HEK293 (cell line): Measurements from ENCODE around the gene TTC39A.

Experiments
- CTCF ChIA-PET: fragments of 350-600 bp; formaldehyde crosslinking; extraction: SDS; loops from one replicate; lab custom pipeline; 2021; ENCODE audit warnings: antibody characterized with exemption; lab: Yijun Ruan, JAX
- POLR2A ChIA-PET: fragments of 300-600 bp; formaldehyde crosslinking; extraction: SDS; loops from one replicate; lab custom pipeline; 2020; ENCODE audit warnings: antibody characterized with exemption, inconsistent platforms; lab: Yijun Ruan, JAX
- H3K27ac ChIP-seq: fragments of 200-500 bp; sonication (Bioruptor generic); 2 replicates; pipeline ENCODE4 v1.5.1; 2014; ENCODE audit warnings: low read depth, low read length, control low read depth, inconsistent platforms; ENCODE audit errors: extremely low read depth
- H3K36me3 ChIP-seq, 2 experiments: fragments of 200-500 bp in 1 of 2; sonication (Bioruptor generic) in 1 of 2; 1 replicate in 1 of 2; 2 replicates in 1 of 2; pipeline ENCODE4 v1.5.1; 2014 to 2017; ENCODE audit warnings: inconsistent platforms in 2 of 2, low read length in 2 of 2; ENCODE audit not compliant: control insufficient read depth in 2 of 2, insufficient read depth in 1 of 2
- H3K4me1 ChIP-seq: fragments of 200-500 bp; sonication (Bioruptor generic); 2 replicates; pipeline ENCODE4 v1.5.1; 2014; ENCODE audit warnings: mild to moderate bottlenecking, low read length, inconsistent platforms; ENCODE audit not compliant: control insufficient read depth, insufficient read depth
- H3K4me3 ChIP-seq: 2 replicates; pipeline ENCODE4 v1.5.1; 2011; ENCODE audit warnings: low read depth, mild to moderate bottlenecking, control low read depth, low read length, moderate library complexity
- H3K9me3 ChIP-seq: fragments of 200-500 bp; sonication (Bioruptor generic); 2 replicates; pipeline ENCODE4 v1.5.1; 2014; ENCODE audit warnings: low read depth, low read length, inconsistent platforms; ENCODE audit not compliant: control insufficient read depth, insufficient read depth
- AEBP2 ChIP-seq: fragments of 450-650 bp; formaldehyde crosslinking; IDR thresholded peaks from 2 replicates; pipeline ENCODE4 v1.5.1; 2016; ENCODE audit warnings: missing biosample characterization, missing genetic modification characterization, borderline replicate concordance
- ZBTB17 ChIP-seq: fragments of 450-650 bp; formaldehyde crosslinking; IDR thresholded peaks from 2 replicates; pipeline ENCODE4 v1.5.1; 2016; ENCODE audit warnings: missing biosample characterization, missing genetic modification characterization
- ZBTB26 ChIP-seq: fragments of 450-650 bp; formaldehyde crosslinking; optimal IDR thresholded peaks from 2 replicates; pipeline ENCODE3; 2016; ENCODE audit warnings: missing biosample characterization, mild to moderate bottlenecking, missing genetic modification characterization
- ZIC2 ChIP-seq: fragments of 450-650 bp; formaldehyde crosslinking; IDR thresholded peaks from 2 replicates; pipeline ENCODE4 v1.5.1; 2016; ENCODE audit warnings: missing biosample characterization, missing genetic modification characterization
- ZNF121 ChIP-seq: fragments of 450-650 bp; formaldehyde crosslinking; IDR thresholded peaks from 2 replicates; pipeline ENCODE4 v1.5.1; 2016; ENCODE audit warnings: missing biosample characterization, missing genetic modification characterization
- ZNF132 ChIP-seq: fragments of 450-650 bp; formaldehyde crosslinking; IDR thresholded peaks from 2 replicates; pipeline ENCODE4 v1.5.1; 2017; ENCODE audit warnings: missing biosample characterization, missing genetic modification characterization, borderline replicate concordance
- ZNF138 ChIP-seq: fragments of 450-650 bp; formaldehyde crosslinking; IDR thresholded peaks from 2 replicates; pipeline ENCODE4 v1.5.1; 2016; ENCODE audit warnings: missing biosample characterization, missing genetic modification characterization, borderline replicate concordance
- ZNF169 ChIP-seq: fragments of 450-650 bp; formaldehyde crosslinking; IDR thresholded peaks from 2 replicates; pipeline ENCODE4 v1.5.1; 2016; ENCODE audit warnings: missing biosample characterization, missing genetic modification characterization
- ZNF214 ChIP-seq: fragments of 450-650 bp; formaldehyde crosslinking; IDR thresholded peaks from 2 replicates; pipeline ENCODE4 v1.5.1; 2017; ENCODE audit warnings: missing biosample characterization, mild to moderate bottlenecking, missing genetic modification characterization, borderline replicate concordance
- ZNF302 ChIP-seq: fragments of 450-650 bp; formaldehyde crosslinking; IDR thresholded peaks from 2 replicates; pipeline ENCODE4 v1.5.1; 2016; ENCODE audit warnings: missing biosample characterization, missing genetic modification characterization, low read depth
- ZNF311 ChIP-seq: fragments of 450-650 bp; formaldehyde crosslinking; IDR thresholded peaks from 2 replicates; pipeline ENCODE4 v1.5.1; 2017; ENCODE audit warnings: missing biosample characterization, missing genetic modification characterization, borderline replicate concordance
- ZNF48 ChIP-seq: fragments of 450-650 bp; formaldehyde crosslinking; IDR thresholded peaks from 2 replicates; pipeline ENCODE4 v1.5.1; 2016; ENCODE audit warnings: missing biosample characterization, missing genetic modification characterization
- ZNF488 ChIP-seq: fragments of 450-650 bp; formaldehyde crosslinking; IDR thresholded peaks from 2 replicates; pipeline ENCODE4 v1.5.1; 2016; ENCODE audit warnings: missing biosample characterization, missing genetic modification characterization
- ZNF513 ChIP-seq: fragments of 450-650 bp; IDR thresholded peaks from 2 replicates; pipeline ENCODE4 v1.5.1; 2018; ENCODE audit warnings: missing biosample characterization, missing genetic modification characterization
- ZNF530 ChIP-seq: fragments of 450-650 bp; formaldehyde crosslinking; IDR thresholded peaks from 2 replicates; pipeline ENCODE4 v1.5.1; 2016; ENCODE audit warnings: low read depth, missing biosample characterization, missing genetic modification characterization
- ZNF626 ChIP-seq: fragments of 450-650 bp; sonication (Bioruptor Pico); formaldehyde crosslinking; IDR thresholded peaks from 2 replicates; pipeline ENCODE4 v1.5.1; 2018; ENCODE audit warnings: missing biosample characterization, missing genetic modification characterization, inconsistent platforms
- ZNF654 ChIP-seq: fragments of 450-650 bp; formaldehyde crosslinking; IDR thresholded peaks from 2 replicates; pipeline ENCODE4 v1.5.1; 2016; ENCODE audit warnings: low read depth, missing biosample characterization, missing genetic modification characterization
- ZNF658 ChIP-seq: fragments of 450-650 bp; formaldehyde crosslinking; IDR thresholded peaks from 2 replicates; pipeline ENCODE4; 2016; ENCODE audit warnings: missing biosample characterization, missing genetic modification characterization
- ZNF692 ChIP-seq: fragments of 450-650 bp; formaldehyde crosslinking; IDR thresholded peaks from 2 replicates; pipeline ENCODE4 v1.5.1; 2016; ENCODE audit warnings: missing biosample characterization, missing genetic modification characterization
- ZNF747 ChIP-seq: fragments of 450-650 bp; formaldehyde crosslinking; IDR thresholded peaks from 2 replicates; pipeline ENCODE4 v1.5.1; 2016; ENCODE audit warnings: missing biosample characterization, missing genetic modification characterization
- ZNF791 ChIP-seq: fragments of 450-650 bp; formaldehyde crosslinking; IDR thresholded peaks from 2 replicates; pipeline ENCODE4 v1.5.1; 2016; ENCODE audit warnings: missing biosample characterization, missing genetic modification characterization
- ZSCAN23 ChIP-seq: fragments of 450-650 bp; formaldehyde crosslinking; IDR thresholded peaks from 2 replicates; pipeline ENCODE4 v1.5.1; 2016; ENCODE audit warnings: missing biosample characterization, missing genetic modification characterization

Gene TTC39A

GRCh38 chr1:51369171-51369570 is 38.8 kb upstream of the TTC39A start:
- ChIA-PET POLR2A (no interaction called here), CTCF (no interaction called here)

GRCh38 chr1:51365774-51366173 is 35.4 kb upstream of the TTC39A start:
- Histone ChIP-seq H3K27ac (no peak overlapping the region), H3K4me1 (no peaks in the 10 kb centered on the region), H3K36me3 (peaks cover 11 to 37% of the 10 kb centered on the region in 2 experiments), H3K4me3 (no peak overlapping the region), H3K9me3 (no peaks in the 10 kb centered on the region)
- ChIA-PET POLR2A (no interaction called here), CTCF (interaction anchor here (0.5 kb wide), 1 partner anchor 65 kb away, joined by 5 read pairs; no protein-coding TSS in a partner anchor)
- TF ChIP-seq ZNF132 (tag by site-specific recombination) (no peak), ZNF513 (no peak), ZNF121 (tag by site-specific recombination) (no peak), ZIC2 (no peak), ZNF169 (tag by site-specific recombination) (no peak), ZNF654 (tag by site-specific recombination) (no peak), AEBP2 (no peak), ZNF214 (tag by site-specific recombination) (no peak), ZNF138 (tag by site-specific recombination) (no peak), ZNF530 (tag by site-specific recombination) (no peak), ZNF302 (tag by site-specific recombination) (no peak), ZBTB26 (tag by site-specific recombination) (no peak), ZNF626 (no peak), ZNF658 (tag by site-specific recombination) (no peak), ZNF488 (tag by site-specific recombination) (no peak), ZNF311 (tag by site-specific recombination) (no peak), ZBTB17 (no peak), ZNF747 (tag by site-specific recombination) (no peak), ZNF692 (tag by site-specific recombination) (no peak)

More at GRCh38 chr1:51369171-51369570, 38.8 kb upstream of the TTC39A start:
- Histone ChIP-seq H3K27ac (no peak overlapping the region), H3K4me1 (no peaks in the 10 kb centered on the region), H3K4me3 (no peak overlapping the region), H3K36me3 (peaks cover 3 to 29% of the 10 kb centered on the region in 2 experiments; a peak in 2 of 3 replicates), H3K9me3 (no peaks in the 10 kb centered on the region)
- TF ChIP-seq ZSCAN23 (tag by site-specific recombination) (no peak), ZNF791 (no peak), ZNF48 (tag by site-specific recombination) (no peak)
